Astrocyte of the cerebellum (primary cell): Measurements from ENCODE around the gene ZC3H18.
A peak's percentile ranks its signal among the peaks of the same experiment; 100 is the strongest.

ENCODE experiments used
- DNase-seq: peaks from one replicate; pipeline ENCODE4 v3.0.0-alpha.2; 2011; ENCODE audit warnings: low read depth
- H3K4me3 ChIP-seq: 2 replicates; pipeline ENCODE4 v1.5.1; 2011; ENCODE audit warnings: mild to moderate bottlenecking, low read depth, low read length, moderate library complexity
- in situ Hi-C: cut with HindIII; loops from 2 replicates; pipeline ENCODE4 v1.10.0; 2017; ENCODE audit warnings: low sequenced_read_pairs
- TF ChIP-seq, protein P1 (sequence below): IDR thresholded peaks from 2 replicates; pipeline ENCODE4 v1.5.1; 2012; ENCODE audit warnings: low read length, low read depth, moderate library complexity, mild to moderate bottlenecking; ENCODE audit errors: missing control alignments

The ZC3H18 gene

DNA sequence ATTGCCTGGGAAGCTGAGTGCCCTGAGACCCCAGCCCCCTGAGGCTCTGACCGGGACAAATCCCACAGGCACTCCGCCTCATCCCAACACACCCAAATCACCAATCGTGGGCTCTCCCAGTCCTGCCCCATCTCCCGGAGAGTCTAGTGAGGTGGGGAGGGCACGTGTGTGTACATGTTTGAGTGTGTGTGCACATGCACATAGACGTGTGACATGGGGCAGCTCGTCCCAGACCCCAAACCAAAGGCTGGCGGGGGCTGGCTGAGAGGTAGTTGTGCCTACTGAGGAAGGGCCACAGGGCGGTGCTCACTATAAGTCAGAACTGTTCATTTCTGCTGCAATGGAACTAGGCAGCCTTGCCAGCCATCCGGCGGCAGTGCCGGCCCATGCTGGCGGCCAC lies 107.5 kb downstream of the ZC3H18 start:
- TF ChIP-seq, protein P1, sequence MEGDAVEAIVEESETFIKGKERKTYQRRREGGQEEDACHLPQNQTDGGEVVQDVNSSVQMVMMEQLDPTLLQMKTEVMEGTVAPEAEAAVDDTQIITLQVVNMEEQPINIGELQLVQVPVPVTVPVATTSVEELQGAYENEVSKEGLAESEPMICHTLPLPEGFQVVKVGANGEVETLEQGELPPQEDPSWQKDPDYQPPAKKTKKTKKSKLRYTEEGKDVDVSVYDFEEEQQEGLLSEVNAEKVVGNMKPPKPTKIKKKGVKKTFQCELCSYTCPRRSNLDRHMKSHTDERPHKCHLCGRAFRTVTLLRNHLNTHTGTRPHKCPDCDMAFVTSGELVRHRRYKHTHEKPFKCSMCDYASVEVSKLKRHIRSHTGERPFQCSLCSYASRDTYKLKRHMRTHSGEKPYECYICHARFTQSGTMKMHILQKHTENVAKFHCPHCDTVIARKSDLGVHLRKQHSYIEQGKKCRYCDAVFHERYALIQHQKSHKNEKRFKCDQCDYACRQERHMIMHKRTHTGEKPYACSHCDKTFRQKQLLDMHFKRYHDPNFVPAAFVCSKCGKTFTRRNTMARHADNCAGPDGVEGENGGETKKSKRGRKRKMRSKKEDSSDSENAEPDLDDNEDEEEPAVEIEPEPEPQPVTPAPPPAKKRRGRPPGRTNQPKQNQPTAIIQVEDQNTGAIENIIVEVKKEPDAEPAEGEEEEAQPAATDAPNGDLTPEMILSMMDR, result no peak
- H3K4me3 ChIP-seq, result no peak overlapping the region
- in situ Hi-C loops, result loop anchor here (10.0 kb wide), 1 partner anchor 107 kb away; the partner anchor contains the start of gene PIEZO1
- no peak for DNase-seq

DNA sequence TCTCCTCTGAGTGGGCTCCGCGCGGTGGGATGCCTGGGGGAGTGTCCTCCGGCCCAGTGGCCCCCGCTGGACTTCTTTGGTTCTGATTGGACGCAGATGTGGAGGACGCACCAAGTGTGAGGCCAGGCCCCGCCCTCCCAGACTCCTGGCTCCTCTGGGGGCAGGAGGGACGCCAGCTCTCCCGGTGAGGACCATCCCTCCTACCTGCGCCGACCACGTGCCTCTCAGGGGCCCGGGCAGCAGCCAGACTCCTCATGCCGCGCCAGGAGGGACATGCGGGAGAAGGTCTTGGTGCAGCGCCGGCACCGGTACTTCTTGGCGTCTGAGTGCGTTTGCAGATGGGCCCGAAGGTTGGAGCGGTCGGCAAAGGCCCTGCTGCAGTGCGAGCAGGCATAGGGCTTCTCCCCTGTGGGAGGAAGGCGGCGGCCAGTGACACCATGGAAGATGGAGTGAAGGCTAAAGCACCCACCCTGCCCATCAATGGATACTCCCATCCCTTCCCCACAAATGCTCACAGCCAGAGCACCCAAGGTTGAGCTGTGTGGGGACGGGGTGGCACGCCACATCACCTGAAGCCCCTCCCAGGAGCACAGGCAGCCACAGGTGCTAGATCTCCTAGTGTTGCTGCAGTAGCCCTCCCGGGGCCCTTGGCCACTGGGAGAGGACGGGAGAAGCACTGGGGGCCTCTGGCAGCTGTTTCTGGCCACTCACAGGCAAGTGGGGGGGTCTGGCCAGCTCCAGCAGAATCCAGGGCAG lies 108.2 kb downstream of the ZC3H18 start:
- TF ChIP-seq, protein P1, result no peak
- in situ Hi-C loops, result loop anchor here (10.0 kb wide), 1 partner anchor 106 kb away; the partner anchor contains the start of gene PIEZO1
- DNase-seq, result no peak
- no peak overlapping the region for H3K4me3 ChIP-seq

DNA sequence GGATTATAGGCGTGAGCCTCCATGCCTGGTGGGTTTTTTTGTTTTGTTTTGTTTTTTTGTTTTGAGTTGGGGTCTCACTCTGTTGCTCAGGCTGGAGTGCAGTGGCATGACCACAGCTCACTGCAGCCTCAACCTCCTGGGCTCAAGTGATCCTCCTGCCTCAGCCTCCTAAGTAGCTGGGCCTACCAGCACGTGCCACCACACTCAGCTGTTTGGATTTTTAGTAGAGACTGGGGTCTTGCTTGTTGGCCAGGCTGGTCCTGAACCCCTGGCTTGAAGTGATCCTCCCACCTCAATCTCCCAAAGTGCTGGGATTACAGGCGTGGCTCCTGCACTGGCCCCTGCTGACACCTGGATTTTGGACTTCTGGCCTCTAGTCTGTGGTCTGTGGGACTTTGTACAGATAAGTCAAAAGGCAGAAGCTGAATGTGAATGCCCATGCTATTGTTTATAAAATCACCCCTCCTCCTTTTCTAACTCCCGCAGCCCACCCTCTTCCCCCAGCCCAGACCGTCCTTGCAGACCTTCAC lies 110.4 kb downstream of the ZC3H18 start:
- no peak for DNase-seq
- TF ChIP-seq, protein P1, result no peak
- no peak overlapping the region for H3K4me3 ChIP-seq
- in situ Hi-C loops, result no loop called here

DNA sequence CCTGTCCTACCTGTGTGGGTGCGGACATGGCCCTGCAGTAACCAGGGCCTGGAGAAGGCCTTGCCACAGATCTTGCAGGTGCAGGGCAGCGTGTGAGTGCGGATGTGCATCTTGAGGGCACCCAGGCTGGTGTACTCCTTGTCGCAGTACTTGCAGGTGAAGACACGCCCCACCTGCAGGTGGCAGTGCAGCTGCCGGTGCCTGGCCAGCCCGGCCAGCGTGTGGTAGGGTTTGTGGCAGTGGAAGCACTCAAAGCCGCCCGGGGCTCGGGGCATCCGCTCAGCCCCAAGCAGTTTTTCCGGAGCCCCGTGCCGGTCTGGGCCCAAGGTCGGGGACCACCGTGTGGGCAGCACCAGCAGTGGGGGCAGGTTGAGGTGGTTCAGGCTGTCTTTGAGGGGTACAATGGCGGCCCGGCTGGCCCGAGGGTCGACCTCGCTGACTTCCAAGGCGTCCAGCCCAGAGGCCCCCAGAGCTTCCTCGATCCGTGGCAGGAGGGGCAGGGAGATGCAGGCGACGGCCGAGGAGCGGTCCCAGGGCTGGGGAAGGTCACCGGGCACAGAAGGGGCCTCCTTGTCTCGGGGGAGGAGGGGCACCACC lies 111.0 kb downstream of the ZC3H18 start:
- TF ChIP-seq, protein P1, result peak; percentile 17
- no peak for DNase-seq
- H3K4me3 ChIP-seq, result no peak overlapping the region
- in situ Hi-C loops, result no loop called here
